Tibial artery (tissue), 4 donors: ENCODE measurements around the gene MYOM1.
"Not testable (repeated sequence)": the region's sequence is repeated elsewhere in the genome, so short reads cannot be mapped to it uniquely, and the experiment has no call there.

Experiments
- DNase-seq, 2 donors: peaks; one replicate each; pipeline ENCODE4 v3.0.0-alpha.2; 2019
- H3K27ac ChIP-seq, 2 donors: fragments of 200-600 bp; sonication (generic) in 1 of 2; 1 replicate in 1 of 2; 2 replicates in 1 of 2; pipeline ENCODE4 v1.5.1; 2018 to 2019; ENCODE audit warnings: mild to moderate bottlenecking in 1 of 2
- H3K27me3 ChIP-seq, 2 donors: fragments of 200-600 bp; sonication (generic) in 1 of 2; one replicate each; pipeline versions ENCODE4 v1.5.1 to v1.6.0; 2016 to 2019
- H3K36me3 ChIP-seq, 3 donors: fragments of 200-600 bp; sonication (generic) in 2 of 3; one replicate each; pipeline ENCODE4 v1.5.1; 2016 to 2019; ENCODE audit warnings: mild to moderate bottlenecking in 2 of 3
- H3K4me1 ChIP-seq, 4 donors: fragments of 200-600 bp; sonication (generic) in 2 of 4; 1 replicate in 3 of 4; 2 replicates in 1 of 4; pipeline ENCODE4 v1.5.1; 2016 to 2019
- H3K4me3 ChIP-seq, 2 donors: fragments of 200-600 bp; sonication (generic) in 1 of 2; 1 replicate in 1 of 2; 2 replicates in 1 of 2; pipeline ENCODE4 v1.5.1; 2018 to 2019; ENCODE audit warnings: mild to moderate bottlenecking in 2 of 2
- H3K9me3 ChIP-seq, 3 donors: fragments of 200-600 bp; sonication (generic) in 1 of 3; one replicate each; pipeline ENCODE4 v1.5.1; 2016 to 2019
- intact Hi-C: fragments of 100-400 bp; cut with DNase I; formaldehyde crosslinking; loops from one replicate; pipeline ENCODE4 v1.15.0; 2023; ENCODE audit warnings: low total_unique reads
- TF ChIP-seq, protein P1 (sequence below), 2 experiments: fragments of 200-600 bp in 1 of 2; fragments of 450-650 bp in 1 of 2; IDR thresholded peaks; one replicate each; pipeline ENCODE4 v1.5.1; 2017 to 2019; ENCODE audit warnings: antibody characterized with exemption in 2 of 2, mild to moderate bottlenecking in 1 of 2, moderate library complexity in 1 of 2

Gene MYOM1

DNA sequence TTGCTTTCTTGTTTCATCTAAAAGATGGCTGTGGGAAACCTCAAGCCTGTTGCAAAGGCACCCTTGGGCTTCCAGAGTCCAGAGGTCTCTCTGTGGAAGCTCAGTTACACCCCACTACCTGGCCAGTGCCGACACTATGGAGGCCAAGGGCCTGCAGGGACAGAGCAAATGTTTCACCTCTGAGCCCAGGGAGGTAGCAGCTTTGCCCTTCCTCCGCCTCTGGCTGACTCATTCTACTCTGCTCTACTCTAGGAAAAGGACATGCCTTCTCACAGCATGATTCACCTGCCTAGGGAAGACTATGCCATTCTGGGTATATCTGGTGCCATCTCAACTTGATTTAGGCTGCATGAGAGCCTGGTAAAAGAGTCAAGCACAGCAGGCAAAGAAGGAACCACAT lies 12.2 kb downstream of the MYOM1 start:
- no peak overlapping the region for H3K27ac ChIP-seq
- H3K4me1 ChIP-seq = peaks cover 0 to 42% (median 5%) of the 10 kb centered on the region in 4 donors
- H3K9me3 ChIP-seq = peaks cover 0 to 19% (median 12%) of the 10 kb centered on the region in 3 donors
- peaks cover 5 to 30% (median 20%) of the 10 kb centered on the region in 3 donors for H3K36me3 ChIP-seq
- TF ChIP-seq, protein P1, sequence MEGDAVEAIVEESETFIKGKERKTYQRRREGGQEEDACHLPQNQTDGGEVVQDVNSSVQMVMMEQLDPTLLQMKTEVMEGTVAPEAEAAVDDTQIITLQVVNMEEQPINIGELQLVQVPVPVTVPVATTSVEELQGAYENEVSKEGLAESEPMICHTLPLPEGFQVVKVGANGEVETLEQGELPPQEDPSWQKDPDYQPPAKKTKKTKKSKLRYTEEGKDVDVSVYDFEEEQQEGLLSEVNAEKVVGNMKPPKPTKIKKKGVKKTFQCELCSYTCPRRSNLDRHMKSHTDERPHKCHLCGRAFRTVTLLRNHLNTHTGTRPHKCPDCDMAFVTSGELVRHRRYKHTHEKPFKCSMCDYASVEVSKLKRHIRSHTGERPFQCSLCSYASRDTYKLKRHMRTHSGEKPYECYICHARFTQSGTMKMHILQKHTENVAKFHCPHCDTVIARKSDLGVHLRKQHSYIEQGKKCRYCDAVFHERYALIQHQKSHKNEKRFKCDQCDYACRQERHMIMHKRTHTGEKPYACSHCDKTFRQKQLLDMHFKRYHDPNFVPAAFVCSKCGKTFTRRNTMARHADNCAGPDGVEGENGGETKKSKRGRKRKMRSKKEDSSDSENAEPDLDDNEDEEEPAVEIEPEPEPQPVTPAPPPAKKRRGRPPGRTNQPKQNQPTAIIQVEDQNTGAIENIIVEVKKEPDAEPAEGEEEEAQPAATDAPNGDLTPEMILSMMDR (IDR thresholded peaks at IDR 0.05) = no peak
- intact Hi-C loops = no loop called here
- H3K4me3 ChIP-seq = no peak overlapping the region
- no peak for DNase-seq
- no peaks in the 10 kb centered on the region for H3K27me3 ChIP-seq

DNA sequence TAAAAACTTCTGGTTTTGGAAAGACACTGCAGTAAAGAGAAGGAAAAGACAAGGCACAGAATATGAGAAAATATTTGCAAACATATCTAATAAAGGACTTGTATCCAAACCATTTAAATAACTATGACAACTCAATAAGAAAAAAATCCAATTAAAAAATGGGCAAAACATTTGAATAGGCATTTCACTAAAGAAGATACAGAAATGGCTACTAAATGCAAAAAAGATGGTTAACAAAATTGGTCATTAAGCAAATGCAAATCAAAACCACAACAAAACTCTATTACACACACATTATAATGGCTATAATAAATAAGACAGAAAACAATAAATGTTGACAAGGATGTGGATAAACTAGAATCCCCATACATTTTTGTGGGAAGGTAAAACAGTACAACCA lies 14.5 kb downstream of the MYOM1 start:
- TF ChIP-seq, protein P1 (IDR thresholded peaks at IDR 0.05) = no peak
- H3K9me3 ChIP-seq = peaks cover 0 to 23% (median 14%) of the 10 kb centered on the region in 3 donors
- peaks cover 5 to 31% (median 29%) of the 10 kb centered on the region in 3 donors for H3K36me3 ChIP-seq
- H3K4me1 ChIP-seq = peaks cover 0 to 18% (median 3%) of the 10 kb centered on the region in 4 donors
- intact Hi-C loops = no loop called here
- no peaks in the 10 kb centered on the region for H3K27me3 ChIP-seq
- H3K27ac ChIP-seq = no peak overlapping the region
- no peak for DNase-seq
- H3K4me3 ChIP-seq = no peak overlapping the region

GRCh38 chr18:3199942-3200645 lies 19.7 kb downstream of the MYOM1 start:
- H3K4me3 ChIP-seq = no peak overlapping the region
- no peak for DNase-seq
- peaks cover 0 to 18% (median 15%) of the 10 kb centered on the region in 3 donors for H3K36me3 ChIP-seq
- H3K27ac ChIP-seq = no peak overlapping the region
- TF ChIP-seq, protein P1 (IDR thresholded peaks at IDR 0.05) = no peak
- H3K4me1 ChIP-seq = peaks cover 0 to 18% (median 0%) of the 10 kb centered on the region in 4 donors
- H3K27me3 ChIP-seq = no peaks in the 10 kb centered on the region
- H3K9me3 ChIP-seq = peaks cover 0 to 13% (median 8%) of the 10 kb centered on the region in 3 donors
- intact Hi-C loops = no loop called here

- H3K27ac ChIP-seq, H3K4me3 ChIP-seq, intact Hi-C loops, H3K36me3 ChIP-seq, H3K27me3 ChIP-seq, DNase-seq: not testable (repeated sequence)
- H3K9me3 ChIP-seq = peaks cover 0 to 12% (median 6%) of the 10 kb centered on the region in 3 donors
- peaks cover 0 to 20% (median 0%) of the 10 kb centered on the region in 4 donors for H3K4me1 ChIP-seq
Measured at GRCh38 chr18:3198260-3198860, 21.4 kb downstream of the MYOM1 start.

GRCh38 chr18:3194947-3195612 lies 24.7 kb downstream of the MYOM1 start:
- intact Hi-C loops = no loop called here
- no peaks in the 10 kb centered on the region for H3K27me3 ChIP-seq
- H3K27ac ChIP-seq = no peak overlapping the region
- H3K9me3 ChIP-seq = no peaks in the 10 kb centered on the region
- no peak overlapping the region for H3K4me3 ChIP-seq
- TF ChIP-seq, protein P1 (IDR thresholded peaks at IDR 0.05) = no peak
- peaks cover 0 to 15% (median 4%) of the 10 kb centered on the region in 3 donors for H3K36me3 ChIP-seq
- peaks cover 0 to 26% (median 1%) of the 10 kb centered on the region in 4 donors for H3K4me1 ChIP-seq
- no peak for DNase-seq

DNA sequence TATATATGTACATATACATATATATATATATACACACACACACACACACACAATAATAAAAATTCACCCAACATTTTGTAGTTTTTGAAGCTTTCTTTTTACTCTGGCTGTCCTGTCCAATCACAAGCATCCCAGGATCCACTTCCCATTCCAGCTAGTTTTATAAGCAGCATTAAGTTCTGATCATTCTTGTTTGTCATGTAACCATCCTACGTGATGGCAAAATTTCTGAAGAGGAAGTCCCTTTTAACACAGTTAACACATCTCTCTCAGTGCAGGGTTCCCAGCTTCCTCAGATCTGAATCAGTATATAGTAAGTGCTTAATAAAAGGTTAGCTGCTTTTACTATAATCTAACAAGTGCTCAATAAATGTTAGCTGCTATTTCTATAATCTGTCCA lies 26.4 kb downstream of the MYOM1 start:
- no peak overlapping the region for H3K4me3 ChIP-seq
- intact Hi-C loops = no loop called here
- H3K36me3 ChIP-seq = peaks cover 9 to 31% (median 12%) of the 10 kb centered on the region in 3 donors
- no peak for DNase-seq
- H3K27ac ChIP-seq = no peak overlapping the region
- H3K9me3 ChIP-seq = no peaks in the 10 kb centered on the region
- TF ChIP-seq, protein P1 (IDR thresholded peaks at IDR 0.05) = no peak
- H3K27me3 ChIP-seq = no peaks in the 10 kb centered on the region
- H3K4me1 ChIP-seq = peaks cover 0 to 21% (median 1%) of the 10 kb centered on the region in 4 donors
